Tibial artery (tissue), 4 donors: ENCODE data around the gene ADAM10.

Source experiments
- DNase-seq, 2 donors: peaks; one replicate each; pipeline ENCODE4 v3.0.0-alpha.2; 2019
- H3K27ac ChIP-seq, 2 donors: fragments of 200-600 bp; sonication (generic) in 1 of 2; 1 replicate in 1 of 2; 2 replicates in 1 of 2; pipeline ENCODE4 v1.5.1; 2018 to 2019; ENCODE audit warnings: mild to moderate bottlenecking in 1 of 2
- H3K27me3 ChIP-seq, 2 donors: fragments of 200-600 bp; sonication (generic) in 1 of 2; one replicate each; pipeline versions ENCODE4 v1.5.1 to v1.6.0; 2016 to 2019
- H3K36me3 ChIP-seq, 3 donors: fragments of 200-600 bp; sonication (generic) in 2 of 3; one replicate each; pipeline ENCODE4 v1.5.1; 2016 to 2019; ENCODE audit warnings: mild to moderate bottlenecking in 2 of 3
- H3K4me1 ChIP-seq, 4 donors: fragments of 200-600 bp; sonication (generic) in 2 of 4; 1 replicate in 3 of 4; 2 replicates in 1 of 4; pipeline ENCODE4 v1.5.1; 2016 to 2019
- H3K4me3 ChIP-seq, 2 donors: fragments of 200-600 bp; sonication (generic) in 1 of 2; 1 replicate in 1 of 2; 2 replicates in 1 of 2; pipeline ENCODE4 v1.5.1; 2018 to 2019; ENCODE audit warnings: mild to moderate bottlenecking in 2 of 2
- H3K9me3 ChIP-seq, 3 donors: fragments of 200-600 bp; sonication (generic) in 1 of 3; one replicate each; pipeline ENCODE4 v1.5.1; 2016 to 2019
- CTCF ChIP-seq, 2 experiments: fragments of 200-600 bp in 1 of 2; fragments of 450-650 bp in 1 of 2; IDR thresholded peaks; one replicate each; pipeline ENCODE4 v1.5.1; 2017 to 2019; ENCODE audit warnings: antibody characterized with exemption in 2 of 2, mild to moderate bottlenecking in 1 of 2, moderate library complexity in 1 of 2
- intact Hi-C: fragments of 100-400 bp; cut with DNase I; formaldehyde crosslinking; loops from one replicate; pipeline ENCODE4 v1.15.0; 2023; ENCODE audit warnings: low total_unique reads

ADAM10 gene

GRCh38 chr15:58726867-58727266 is 22.6 kb downstream of the ADAM10 start:
- intact Hi-C loops, result no loop called here
- TF ChIP-seq CTCF (IDR thresholded peaks at IDR 0.05), result no peak
- Histone ChIP-seq H3K4me1 (peaks cover 3 to 39% (median 16%) of the 10 kb centered on the region in 4 donors), H3K4me3 (no peak overlapping the region), H3K36me3 (no peaks in the 10 kb centered on the region), H3K27me3 (no peaks in the 10 kb centered on the region), H3K27ac (no peak overlapping the region), H3K9me3 (no peaks in the 10 kb centered on the region)
- no peak for DNase-seq

- intact Hi-C loops, result no loop called here
- Histone ChIP-seq H3K4me1 (peaks cover 0 to 33% (median 9%) of the 10 kb centered on the region in 4 donors), H3K27me3 (no peaks in the 10 kb centered on the region), H3K36me3 (no peaks in the 10 kb centered on the region), H3K27ac (peak overlapping the region; percentile 8 to 11), H3K4me3 (no peak overlapping the region), H3K9me3 (no peaks in the 10 kb centered on the region)
- no peak for TF ChIP-seq CTCF (IDR thresholded peaks at IDR 0.05)
- DNase-seq, result no peak
Observed at GRCh38 chr15:58724466-58724865, 25.0 kb downstream of the ADAM10 start.

DNA sequence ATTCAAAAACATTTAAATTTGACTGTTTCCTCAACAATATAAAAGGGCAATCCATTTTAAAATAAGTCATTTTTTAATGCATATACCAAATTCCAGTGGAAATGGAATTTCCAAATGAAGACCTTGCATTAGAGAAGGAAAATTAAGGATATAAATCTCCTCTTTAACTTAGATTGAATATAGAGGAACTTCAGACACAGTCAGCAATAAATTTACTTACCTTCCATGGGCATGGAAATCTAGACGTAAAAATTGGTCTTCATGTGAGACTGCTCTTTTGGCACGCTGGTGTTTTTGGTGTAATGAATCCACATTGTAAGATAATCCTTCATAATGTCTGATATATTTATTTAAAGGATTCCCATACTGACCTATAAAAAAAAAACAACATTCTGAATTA is 32.1 kb downstream of the ADAM10 start:
- intact Hi-C loops, result no loop called here
- no peak for DNase-seq
- no peak for TF ChIP-seq CTCF (IDR thresholded peaks at IDR 0.05)
- Histone ChIP-seq H3K9me3 (no peaks in the 10 kb centered on the region), H3K36me3 (peaks cover 0 to 15% (median 0%) of the 10 kb centered on the region in 3 donors), H3K4me3 (no peak overlapping the region), H3K27ac (no peak overlapping the region), H3K4me1 (peaks cover 0 to 9% (median 0%) of the 10 kb centered on the region in 4 donors), H3K27me3 (no peaks in the 10 kb centered on the region)

- Histone ChIP-seq H3K27ac (no peak overlapping the region), H3K4me1 (peaks cover 0 to 6% (median 0%) of the 10 kb centered on the region in 4 donors), H3K4me3 (no peak overlapping the region), H3K27me3 (no peaks in the 10 kb centered on the region), H3K9me3 (no peaks in the 10 kb centered on the region), H3K36me3 (peaks cover 0 to 15% (median 0%) of the 10 kb centered on the region in 3 donors)
- intact Hi-C loops, result no loop called here
- no peak for DNase-seq
- no peak for TF ChIP-seq CTCF (IDR thresholded peaks at IDR 0.05)
Observed at GRCh38 chr15:58716027-58716426, 33.5 kb downstream of the ADAM10 start.

DNA sequence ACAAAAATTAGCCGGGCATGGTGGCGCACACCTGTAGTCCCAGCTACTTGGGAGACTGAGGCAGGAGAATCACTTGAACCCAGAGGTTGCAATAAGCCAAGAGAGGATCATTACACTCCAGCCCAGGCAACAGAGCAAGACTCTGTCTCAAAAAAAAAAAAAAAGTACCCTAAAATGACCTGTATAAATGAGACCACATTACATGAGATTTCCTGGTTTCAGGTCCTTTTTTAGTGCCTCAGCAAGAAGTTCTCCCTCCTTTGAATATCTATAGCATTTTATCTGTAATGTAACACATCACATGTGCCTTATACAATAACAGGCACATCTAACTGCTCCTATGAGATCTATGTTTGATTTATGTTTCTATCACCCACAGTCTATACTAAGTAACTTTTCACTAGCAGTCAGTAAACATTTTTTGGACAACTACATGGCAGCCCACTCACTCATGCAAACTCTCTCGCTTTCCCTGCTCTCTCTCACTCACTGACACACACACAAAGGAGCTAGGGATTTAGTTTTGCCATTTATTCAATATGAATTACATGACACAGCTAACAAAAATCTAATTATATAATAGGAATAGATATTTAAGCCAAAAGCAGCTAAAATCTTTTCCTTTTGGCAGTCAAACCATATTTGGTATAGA is 34.1 kb downstream of the ADAM10 start:
- no peak overlapping the region for H3K27ac ChIP-seq
- no peaks in the 10 kb centered on the region for H3K4me1 ChIP-seq
- no peak overlapping the region for H3K4me3 ChIP-seq
- DNase-seq, result no peak
- intact Hi-C loops, result no loop called here
- no peak for TF ChIP-seq CTCF (IDR thresholded peaks at IDR 0.05)
- peaks cover 0 to 15% (median 0%) of the 10 kb centered on the region in 3 donors for H3K36me3 ChIP-seq
- no peaks in the 10 kb centered on the region for H3K9me3 ChIP-seq
- no peaks in the 10 kb centered on the region for H3K27me3 ChIP-seq
